ENCODE data around the gene PRPF6.

- TF ChIP-seq CTCF (IDR thresholded peaks at IDR 0.05) (no peak), EZH2 (IDR thresholded peaks at IDR 0.05) (no peak), EZH2phosphoT487 (IDR thresholded peaks at IDR 0.05) (no peak)
Observed at GRCh38 chr20:64070244-64070993, 89.5 kb downstream of the PRPF6 start.
